NCI-H2029 treated with DMSO at 0.1 percent for 48 hours (cell line): ENCODE data around the gene KLHL35.
"Not testable (repeated sequence)": the region's sequence is repeated elsewhere in the genome, so short reads cannot be mapped to it uniquely, and the experiment has no call there.

Source experiments
- DNase-seq: peaks from one replicate; lab custom pipeline; 2025; lab: John Stamatoyannopoulos, UW

The KLHL35 gene

DNA sequence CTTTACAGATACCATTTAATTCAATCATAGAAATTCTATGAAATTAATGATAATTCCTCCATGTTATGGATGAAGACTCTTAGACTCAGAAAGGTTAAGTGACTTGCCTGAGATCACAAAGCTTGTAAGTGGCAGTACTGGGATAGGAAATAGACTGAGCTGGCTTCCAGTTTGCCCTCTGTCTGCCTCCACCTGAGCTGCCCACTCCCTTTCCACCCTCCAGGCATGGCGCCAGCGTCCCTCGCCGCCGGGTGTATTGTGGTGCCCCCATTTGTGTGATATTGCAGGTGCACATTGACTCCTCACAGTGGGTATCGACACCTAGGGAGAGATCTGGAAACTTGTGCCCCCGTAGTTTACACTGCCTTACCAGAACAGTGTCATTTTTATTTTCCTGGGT is 43.1 kb downstream of the KLHL35 start:
- DNase-seq: no peak

GRCh38 chr11:75389276-75389605 is 43.8 kb downstream of the KLHL35 start:
- no peak for DNase-seq

DNA sequence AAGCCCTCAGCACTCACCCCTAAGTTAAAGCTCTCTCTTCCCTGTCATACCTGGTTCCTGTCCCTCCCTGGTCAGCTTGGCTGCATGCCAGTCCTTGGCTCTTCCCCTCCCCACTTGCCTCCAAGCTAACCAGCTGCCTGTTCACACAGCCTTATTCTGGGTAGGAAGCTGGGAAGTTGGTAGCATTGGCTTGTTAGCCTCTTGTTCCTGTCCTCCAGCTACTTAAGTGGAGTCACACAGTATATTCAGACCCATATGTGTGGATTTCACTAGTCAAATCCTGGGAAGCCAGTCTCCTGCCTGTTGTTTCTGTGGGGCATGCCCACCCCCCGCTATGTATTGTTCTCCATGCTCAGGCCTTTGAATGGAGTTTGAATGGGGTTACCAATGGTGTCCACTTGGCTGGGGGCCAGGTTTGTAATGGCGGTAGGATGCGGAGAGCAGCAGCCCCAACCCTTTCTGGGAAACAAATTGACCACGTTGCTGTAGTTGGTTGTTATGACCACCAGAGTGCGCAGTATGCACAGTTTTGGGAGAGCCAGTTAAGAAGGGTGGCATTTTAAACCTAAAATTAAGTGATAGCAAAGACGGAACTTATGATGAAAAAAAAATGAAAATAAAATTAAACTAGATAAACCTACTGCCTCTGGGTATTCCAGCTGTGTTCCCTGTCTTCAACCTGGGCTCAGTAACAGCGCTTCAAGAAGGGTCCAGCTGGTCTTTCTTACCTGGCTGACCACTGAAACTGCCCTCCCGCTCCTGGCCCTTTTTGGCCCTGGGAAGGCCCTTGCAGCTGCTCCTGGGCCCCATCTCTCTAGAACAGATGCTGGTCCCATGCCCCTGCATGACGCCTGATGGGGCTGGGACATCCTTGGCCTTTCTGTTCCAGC is 44.4 kb downstream of the KLHL35 start:
- peak; percentile 81 for DNase-seq

GRCh38 chr11:75387736-75388294 is 45.2 kb downstream of the KLHL35 start:
- DNase-seq: no peak

- no peak for DNase-seq
These were observed 45.9 kb downstream of the KLHL35 start for GRCh38 chr11:75386942-75387630.

DNA sequence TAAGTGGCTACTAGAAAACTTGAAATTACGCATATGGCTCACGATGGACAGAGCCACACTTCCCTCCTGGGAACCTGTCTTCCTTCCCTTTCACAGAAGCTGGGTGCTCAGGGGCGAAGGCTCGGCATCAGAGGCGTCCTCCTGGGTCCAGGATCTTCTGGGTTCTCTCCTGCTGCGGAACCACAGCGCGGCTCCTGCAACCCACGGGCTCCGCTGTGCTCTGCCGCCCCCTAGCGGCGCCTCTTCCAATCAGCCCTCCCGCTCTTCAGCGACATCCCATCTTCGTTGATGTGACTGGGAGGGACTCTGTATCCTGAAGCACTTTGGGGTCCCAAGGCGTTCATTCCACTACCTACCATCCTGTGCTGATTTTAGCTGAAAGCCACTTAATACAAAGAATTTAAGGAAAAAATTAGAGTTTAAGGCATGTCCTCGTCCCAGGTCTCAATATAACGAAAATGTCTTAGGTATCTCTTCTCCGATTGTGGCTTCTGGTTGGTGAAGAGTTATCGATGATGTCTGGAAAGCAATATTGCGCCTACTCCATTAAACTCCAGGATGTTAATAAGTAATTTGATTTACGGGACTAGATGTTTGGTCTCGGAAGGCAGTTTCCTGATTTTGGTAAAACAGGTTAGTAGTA is 48.4 kb downstream of the KLHL35 start:
- DNase-seq: peak; percentile 66

GRCh38 chr11:75383246-75383645 is 49.8 kb downstream of the KLHL35 start:
- peak; percentile 13 for DNase-seq

- no peak for DNase-seq
These were observed 52.1 kb downstream of the KLHL35 start for GRCh38 chr11:75380716-75381420.

DNA sequence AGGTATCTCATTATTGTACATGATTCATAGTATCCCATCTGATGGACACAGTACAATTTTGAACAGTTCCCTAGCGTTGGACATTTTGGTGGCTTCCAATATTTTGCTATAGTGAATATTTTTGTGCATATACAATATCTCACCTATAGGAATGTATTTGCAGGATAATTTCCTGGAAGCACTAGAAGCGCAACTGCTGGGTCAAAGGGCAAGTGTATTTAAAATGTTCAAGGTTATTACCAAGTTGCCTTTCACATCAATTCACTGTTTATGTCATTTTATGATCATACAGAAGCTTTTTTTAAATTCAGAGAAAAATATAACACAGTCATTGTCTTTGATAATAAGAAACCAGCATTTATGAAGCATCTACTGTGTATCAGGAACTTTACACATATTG is 52.8 kb downstream of the KLHL35 start:
- DNase-seq: no peak

- DNase-seq: not testable (repeated sequence)
These were observed 54.2 kb downstream of the KLHL35 start for GRCh38 chr11:75378776-75379175.

DNA sequence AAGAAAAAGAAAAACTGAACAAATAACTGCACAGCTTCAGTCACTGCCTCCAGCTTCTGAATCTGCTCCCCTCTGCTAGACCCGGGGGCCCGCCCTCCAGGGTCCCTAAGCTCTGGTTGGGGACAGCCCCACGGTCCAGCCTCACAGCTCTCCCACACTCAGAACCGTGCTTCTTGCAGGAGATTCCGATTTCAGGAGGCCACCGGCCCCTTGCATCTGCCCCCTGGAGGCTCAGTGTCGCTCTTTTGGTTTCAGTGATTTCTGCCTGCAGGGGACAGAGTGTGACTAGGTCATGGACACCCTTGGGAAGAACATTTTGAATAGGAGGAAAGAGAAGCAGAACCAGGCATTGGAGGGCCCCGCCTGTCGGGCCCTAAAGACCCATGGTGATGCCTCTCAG is 56.8 kb downstream of the KLHL35 start:
- no peak for DNase-seq

DNA sequence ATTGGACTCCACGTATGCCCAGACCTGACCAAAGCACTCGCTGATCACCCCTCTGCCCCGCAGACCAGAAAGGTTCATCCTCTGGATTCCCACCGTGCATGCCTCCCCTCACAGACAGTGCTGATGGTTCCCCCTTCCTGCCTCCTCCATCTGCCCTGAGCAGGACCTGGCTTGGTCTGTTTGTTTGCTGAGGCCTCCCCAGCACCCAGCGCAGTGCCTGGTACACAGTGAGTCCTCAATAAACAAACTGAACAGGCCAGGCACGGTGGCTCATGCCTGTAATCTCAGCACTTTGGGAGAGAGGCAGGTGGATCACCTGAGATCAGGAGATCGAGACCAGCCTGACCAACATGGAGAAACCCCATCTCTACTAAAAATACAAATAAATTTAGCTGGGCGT is 57.4 kb downstream of the KLHL35 start:
- no peak for DNase-seq

DNA sequence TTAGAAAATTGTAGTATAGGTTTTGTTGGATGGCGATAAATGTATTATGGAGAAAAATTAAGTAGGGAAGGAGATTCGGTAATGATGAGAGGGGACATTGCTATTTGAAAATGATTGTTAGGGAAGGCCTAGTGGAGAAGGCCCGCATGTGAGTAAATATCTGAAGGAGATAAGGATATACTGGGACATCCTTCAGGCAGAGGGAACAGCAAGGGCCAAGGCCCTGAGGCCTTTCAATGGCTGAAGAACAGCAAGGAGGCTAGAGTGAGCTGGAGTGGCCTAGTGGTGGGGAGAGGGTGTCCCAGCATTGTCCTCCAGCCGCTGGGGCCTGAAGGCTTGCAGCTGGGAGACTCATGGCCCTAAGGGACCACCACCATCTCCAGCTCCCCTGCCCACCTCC is 58.4 kb downstream of the KLHL35 start:
- no peak for DNase-seq

DNA sequence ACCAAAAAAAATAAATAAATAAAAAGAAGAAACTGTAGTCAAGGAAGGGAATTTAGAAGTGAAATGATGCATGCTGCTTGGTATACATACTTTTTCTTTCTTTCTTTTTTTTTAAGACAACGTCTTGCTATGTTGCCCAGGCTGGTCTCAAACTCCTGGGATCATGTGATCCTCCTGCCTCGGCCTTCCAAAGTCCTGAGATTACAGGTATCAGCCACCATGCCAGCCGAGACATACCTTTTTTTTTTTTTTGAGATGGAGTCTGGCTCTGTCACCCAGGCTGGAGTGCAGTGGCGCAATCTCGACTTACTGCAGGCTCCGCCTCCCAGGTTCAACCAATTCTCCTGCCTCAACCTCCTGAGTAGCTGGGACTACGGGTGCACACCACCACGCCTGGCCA is 59.8 kb downstream of the KLHL35 start:
- no peak for DNase-seq
